Upper lobe of left lung (tissue), 6 donors: ENCODE measurements around the gene ELMOD3. TPM values are rescaled to one million over a fixed set of nuclear protein-coding genes. Genes with fewer than 3 reads are reported as not detected.

ENCODE experiments used
- ATAC-seq, 2 donors: fragments of 200-7000 bp; cut with Tn5 transposase; one replicate each; pipeline ENCODE4 v1.9.1; 2022; ENCODE audit warnings: mild to moderate bottlenecking in 2 of 2, moderate library complexity in 2 of 2; ENCODE audit not compliant: low FRiP score in 2 of 2
- DNase-seq, 2 donors: peaks; one replicate each; pipeline ENCODE4 v3.0.0-alpha.2; 2019 to 2020
- H3K27ac ChIP-seq, 4 donors: fragments of 200-600 bp; sonication (generic); one replicate each; pipeline ENCODE4 v1.5.1; 2016 to 2019
- H3K27me3 ChIP-seq, 4 donors: fragments of 200-600 bp; sonication (generic); one replicate each; pipeline ENCODE4 v1.5.1; 2017 to 2019
- H3K36me3 ChIP-seq, 4 donors: fragments of 200-600 bp; sonication (generic); one replicate each; pipeline ENCODE4 v1.5.1; 2016 to 2019
- H3K4me1 ChIP-seq, 4 donors: fragments of 200-600 bp; sonication (generic); one replicate each; pipeline ENCODE4 v1.5.1; 2018 to 2019
- H3K4me3 ChIP-seq, 4 donors: fragments of 200-600 bp; sonication (generic); one replicate each; pipeline ENCODE4 v1.5.1; 2017 to 2019; ENCODE audit warnings: mild to moderate bottlenecking in 2 of 4, moderate library complexity in 1 of 4
- H3K9me3 ChIP-seq, 4 donors: fragments of 200-600 bp; sonication (generic); one replicate each; pipeline ENCODE4 v1.5.1; 2018 to 2019
- CTCF ChIP-seq, 6 experiments: fragments of 450-650 bp in 4 of 6; fragments of 200-600 bp in 2 of 6; sonication (generic) in 2 of 6; IDR thresholded peaks; one replicate each; pipeline ENCODE4 v1.5.1; 2016 to 2019; ENCODE audit warnings: antibody characterized with exemption in 6 of 6
- EP300 ChIP-seq, 4 donors: sonication (generic); formaldehyde crosslinking; IDR thresholded peaks; one replicate each; pipeline ENCODE4 v1.5.1; 2017; ENCODE audit warnings: antibody characterized with exemption in 4 of 4, control low read depth in 2 of 4
- POLR2A ChIP-seq, 4 donors: fragments of 450-650 bp; IDR thresholded peaks; one replicate each; pipeline ENCODE4 v1.5.1; 2016 to 2017; ENCODE audit warnings: antibody characterized with exemption in 4 of 4, mild to moderate bottlenecking in 2 of 4
- POLR2AphosphoS5 ChIP-seq, 2 donors: sonication (generic); formaldehyde crosslinking; IDR thresholded peaks; one replicate each; pipeline ENCODE4 v1.5.1; 2017; ENCODE audit warnings: antibody characterized with exemption in 2 of 2
- WGBS, 2 donors: methylation state at CpG; one replicate each; pipeline ENCODE4 v1.1.5; 2017 to 2018; 5-methylcytosine and 5-hydroxymethylcytosine counted together
- total RNA-seq, 6 donors: library from RNA; depleted of rRNA in 4 of 6; stranded (reverse); fragments of >200 nt in 4 of 6; gene quantifications; one replicate each; pipeline versions ENCODE4 v1.1.0 to v1.2.1, GENCODE V29; 2016 to 2021
- donor health status: DM: no; HTN: no; CAD: no; lungs with moderate emphysema.
- donor health status: DM: no; HTN: yes; CAD: no; lungs with severe emphysema.

The ELMOD3 gene
- total RNA-seq, 6 donors from 2014 or later: 13.2 to 82.8 (median 24.1) TPM

GRCh38 chr2:85420536-85421259 lies 66.1 kb downstream of the ELMOD3 start:
- WGBS, 2 donors: 20 to 23% methylated on average over 21 to 22 of the region's 22 CpGs
- Histone ChIP-seq H3K4me1 (peaks cover 28 to 44% (median 40%) of the 10 kb centered on the region in 4 donors), H3K9me3 (no peaks in the 10 kb centered on the region)

GRCh38 chr2:85421260-85422071 lies 66.9 kb downstream of the ELMOD3 start:
- Histone ChIP-seq H3K27ac (peak overlapping the region; percentile 77 to 99 (median 98)), H3K4me1 (peaks cover 28 to 41% (median 35%) of the 10 kb centered on the region in 4 donors), H3K4me3 (peak overlapping the region in 2 of 4 donors; percentile 2 to 12), H3K9me3 (no peaks in the 10 kb centered on the region), H3K27me3 (no peaks in the 10 kb centered on the region), H3K36me3 (no peaks in the 10 kb centered on the region)
- DNase-seq (peak in 1 of 2 donors; percentile 84), ATAC-seq (peak; percentile 7 to 79)
- WGBS, 2 donors: 46 to 57% methylated on average over 13 of the region's 13 CpGs
- TF ChIP-seq POLR2A (IDR thresholded peaks at IDR 0.05) (no peak), EP300 (IDR thresholded peaks at IDR 0.05) (no peak), CTCF (IDR thresholded peaks at IDR 0.05) (no peak), POLR2AphosphoS5 (IDR thresholded peaks at IDR 0.05) (no peak)

More at GRCh38 chr2:85420536-85421259, 66.1 kb downstream of the ELMOD3 start:
- peak; percentile 91 to 96 for ATAC-seq
- Histone ChIP-seq H3K4me3 (peak overlapping the region in 2 of 4 donors; percentile 2 to 12), H3K36me3 (no peaks in the 10 kb centered on the region), H3K27ac (peak overlapping the region; percentile 77 to 99 (median 98)), H3K27me3 (no peaks in the 10 kb centered on the region)
- peak; percentile 94 to 95 for DNase-seq
- TF ChIP-seq POLR2A (IDR thresholded peaks at IDR 0.05) (peak in 1 of 4 donors; percentile 25), EP300 (IDR thresholded peaks at IDR 0.05) (no peak), CTCF (IDR thresholded peaks at IDR 0.05) (peak; percentile 99 to 100 (median 100)), POLR2AphosphoS5 (IDR thresholded peaks at IDR 0.05) (peak; percentile 33 to 77)

GRCh38 chr2:85422072-85422457 lies 67.5 kb downstream of the ELMOD3 start:
- no peak for ATAC-seq
- H3K27ac ChIP-seq: peak overlapping the region; percentile 39 to 99 (median 98)
- H3K4me3 ChIP-seq: no peak overlapping the region
- H3K27me3 ChIP-seq: no peaks in the 10 kb centered on the region
- no peak for DNase-seq
- H3K9me3 ChIP-seq: no peaks in the 10 kb centered on the region
- no peak for TF ChIP-seq CTCF (IDR thresholded peaks at IDR 0.05)
- no peak for TF ChIP-seq EP300 (IDR thresholded peaks at IDR 0.05)
- TF ChIP-seq POLR2AphosphoS5 (IDR thresholded peaks at IDR 0.05): no peak
- TF ChIP-seq POLR2A (IDR thresholded peaks at IDR 0.05): no peak
- WGBS, 2 donors: 83 to 85% methylated on average over 2 of the region's 2 CpGs
- H3K36me3 ChIP-seq: no peaks in the 10 kb centered on the region
- peaks cover 28 to 41% (median 35%) of the 10 kb centered on the region in 4 donors for H3K4me1 ChIP-seq

- ATAC-seq: no peak
- TF ChIP-seq POLR2A (IDR thresholded peaks at IDR 0.05) (no peak), EP300 (IDR thresholded peaks at IDR 0.05) (no peak), POLR2AphosphoS5 (IDR thresholded peaks at IDR 0.05) (no peak), CTCF (IDR thresholded peaks at IDR 0.05) (no peak)
- Histone ChIP-seq H3K9me3 (no peaks in the 10 kb centered on the region), H3K4me1 (peaks cover 25 to 35% (median 28%) of the 10 kb centered on the region in 4 donors), H3K4me3 (no peak overlapping the region), H3K27me3 (no peaks in the 10 kb centered on the region), H3K36me3 (no peaks in the 10 kb centered on the region), H3K27ac (peak overlapping the region in 1 of 4 donors; percentile 12)
- 74 to 96% methylated on average over 4 to 5 of the region's 5 CpGs for WGBS, 2 donors
- no peak for DNase-seq
Observed at GRCh38 chr2:85423525-85423924, 69.0 kb downstream of the ELMOD3 start.
